Measurements from ENCODE around the gene ABLIM1.

ABLIM1 gene

DNA sequence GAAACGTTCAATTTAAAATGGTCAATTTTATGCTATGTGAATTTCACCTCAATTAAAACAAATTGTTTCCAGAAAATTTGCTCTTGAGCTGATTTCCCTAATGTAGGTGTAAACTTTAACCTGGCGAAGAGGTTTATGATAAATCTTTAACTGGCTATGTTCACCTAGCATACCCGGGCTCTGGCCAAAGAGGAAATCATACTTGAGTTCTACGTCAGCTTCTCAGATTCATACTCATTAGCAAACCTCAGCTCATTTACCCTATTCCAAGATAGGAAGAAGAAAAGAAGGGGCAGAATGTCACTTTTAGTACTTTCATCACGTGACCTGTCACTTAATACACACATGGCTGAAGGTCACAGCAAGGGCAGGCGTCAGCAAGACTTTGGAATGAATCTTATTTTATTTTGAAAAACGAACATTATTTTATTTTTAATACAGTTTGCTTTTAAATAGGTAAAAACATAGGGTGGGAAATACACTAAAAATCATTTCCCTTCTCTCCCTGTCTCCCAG lies 97.0 kb downstream of the ABLIM1 start:
- Histone ChIP-seq H3K36me3 (ENCODE audit: control insufficient read depth in 2 of 2, insufficient read depth in 1 of 2, low read length in 2 of 2) (no peaks in the 10 kb centered on the region), H3K27ac (ENCODE audit: extremely low read depth, low read depth, low read length) (no peak overlapping the region), H3K4me1 (ENCODE audit: control insufficient read depth, insufficient read depth, low read length) (0 out of 2 replicates have a peak, but pooled peaks cover 3% of the 10 kb centered on the region), H3K4me3 (ENCODE audit: low read depth, low read length) (no peak overlapping the region), H3K9me3 (ENCODE audit: control insufficient read depth, insufficient read depth, low read depth, low read length) (peaks cover 2% of the 10 kb centered on the region)
- TF ChIP-seq ZNF76 (tag by site-specific recombination; IDR thresholded peaks at IDR 0.05; ENCODE audit: borderline replicate concordance, low read depth) (no peak), ZNF174 (tag by site-specific recombination; IDR thresholded peaks at IDR 0.05) (no peak)
- CTCF ChIA-PET, result interaction anchor here (1.3 kb wide), 1 partner anchor 134 kb away, joined by 4 read pairs; no protein-coding TSS in a partner anchor
- POLR2A ChIA-PET, result interaction anchor here (0.6 kb wide), 1 partner anchor 180 kb away, joined by 5 read pairs; no protein-coding TSS in a partner anchor

DNA sequence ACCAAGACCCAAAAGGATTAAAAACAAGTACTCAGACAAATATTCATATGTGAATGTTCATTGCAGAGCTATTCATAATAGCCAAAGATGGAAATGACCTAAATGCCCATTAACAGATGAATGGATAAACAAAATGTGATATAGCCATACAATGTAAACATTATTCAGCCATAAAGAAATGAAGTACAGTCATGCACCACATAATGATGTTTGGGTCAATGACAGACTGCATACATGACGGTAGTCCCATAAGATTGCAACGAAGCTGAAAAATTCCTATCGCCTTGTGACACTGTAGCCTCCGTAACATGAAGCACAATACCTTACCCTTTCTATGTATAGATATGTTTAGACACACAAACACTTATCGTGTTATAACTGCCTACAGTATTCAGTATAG lies 97.9 kb downstream of the ABLIM1 start:
- peaks cover 2% of the 10 kb centered on the region for H3K9me3 ChIP-seq (ENCODE audit: control insufficient read depth, insufficient read depth, low read depth, low read length)
- H3K27ac ChIP-seq (ENCODE audit: extremely low read depth, low read depth, low read length), result no peak overlapping the region
- CTCF ChIA-PET, result interaction anchor here (0.5 to 0.7 kb wide), 3 partner anchors 29 to 317 kb away, joined by 3 to 5 read pairs (median 3); no protein-coding TSS in a partner anchor
- no peak overlapping the region for H3K4me3 ChIP-seq (ENCODE audit: low read depth, low read length)
- H3K36me3 ChIP-seq (ENCODE audit: control insufficient read depth in 2 of 2, insufficient read depth in 1 of 2, low read length in 2 of 2), result no peaks in the 10 kb centered on the region
- H3K4me1 ChIP-seq (ENCODE audit: control insufficient read depth, insufficient read depth, low read length), result 0 out of 2 replicates have a peak, but pooled peaks cover 3% of the 10 kb centered on the region
- no peak for TF ChIP-seq ZNF248 (tag by site-specific recombination; IDR thresholded peaks at IDR 0.05)
- TF ChIP-seq ZNF529 (tag by site-specific recombination; IDR thresholded peaks at IDR 0.05; ENCODE audit: insufficient replicate concordance), result no peak
- no peak for TF ChIP-seq ZNF239 (tag by site-specific recombination; IDR thresholded peaks at IDR 0.05)
- TF ChIP-seq, protein P1, sequence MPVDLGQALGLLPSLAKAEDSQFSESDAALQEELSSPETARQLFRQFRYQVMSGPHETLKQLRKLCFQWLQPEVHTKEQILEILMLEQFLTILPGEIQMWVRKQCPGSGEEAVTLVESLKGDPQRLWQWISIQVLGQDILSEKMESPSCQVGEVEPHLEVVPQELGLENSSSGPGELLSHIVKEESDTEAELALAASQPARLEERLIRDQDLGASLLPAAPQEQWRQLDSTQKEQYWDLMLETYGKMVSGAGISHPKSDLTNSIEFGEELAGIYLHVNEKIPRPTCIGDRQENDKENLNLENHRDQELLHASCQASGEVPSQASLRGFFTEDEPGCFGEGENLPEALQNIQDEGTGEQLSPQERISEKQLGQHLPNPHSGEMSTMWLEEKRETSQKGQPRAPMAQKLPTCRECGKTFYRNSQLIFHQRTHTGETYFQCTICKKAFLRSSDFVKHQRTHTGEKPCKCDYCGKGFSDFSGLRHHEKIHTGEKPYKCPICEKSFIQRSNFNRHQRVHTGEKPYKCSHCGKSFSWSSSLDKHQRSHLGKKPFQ (tag by site-specific recombination; IDR thresholded peaks at IDR 0.05), result no peak
- TF ChIP-seq ZNF426 (tag by site-specific recombination; IDR thresholded peaks at IDR 0.05), result no peak
- TF ChIP-seq ZNF148 (tag by site-specific recombination; IDR thresholded peaks at IDR 0.05; ENCODE audit: borderline replicate concordance), result no peak
- no peak for TF ChIP-seq ZNF324 (tag by site-specific recombination; IDR thresholded peaks at IDR 0.05)
- no peak for TF ChIP-seq BCL11B (tag by site-specific recombination; IDR thresholded peaks at IDR 0.05; ENCODE audit: low read depth)
- TF ChIP-seq ZNF16 (tag by site-specific recombination; IDR thresholded peaks at IDR 0.05; ENCODE audit: low read depth), result no peak
- TF ChIP-seq ZNF416 (tag by site-specific recombination; IDR thresholded peaks at IDR 0.05), result no peak
- no peak for TF ChIP-seq ZNF341 (tag by site-specific recombination; IDR thresholded peaks at IDR 0.05; ENCODE audit: low read depth)
- TF ChIP-seq ZNF501 (tag by site-specific recombination; IDR thresholded peaks at IDR 0.05), result no peak
- TF ChIP-seq ZNF548 (tag by site-specific recombination; IDR thresholded peaks at IDR 0.05), result no peak
- TF ChIP-seq TCF7L2 (IDR thresholded peaks at IDR 0.05; ENCODE audit: borderline replicate concordance, low read depth, low read length), result no peak
- TF ChIP-seq ZNF121 (tag by site-specific recombination; IDR thresholded peaks at IDR 0.05), result no peak
- TF ChIP-seq ZNF596 (tag by site-specific recombination; IDR thresholded peaks at IDR 0.05), result no peak
- POLR2A ChIA-PET, result no interaction called here

- Histone ChIP-seq H3K4me3 (ENCODE audit: low read depth, low read length) (no peak overlapping the region), H3K4me1 (ENCODE audit: control insufficient read depth, insufficient read depth, low read length) (0 out of 2 replicates have a peak, but pooled peaks cover 3% of the 10 kb centered on the region), H3K27ac (ENCODE audit: extremely low read depth, low read depth, low read length) (no peak overlapping the region), H3K36me3 (ENCODE audit: control insufficient read depth in 2 of 2, insufficient read depth in 1 of 2, low read length in 2 of 2) (no peaks in the 10 kb centered on the region), H3K9me3 (ENCODE audit: control insufficient read depth, insufficient read depth, low read depth, low read length) (peaks cover 2% of the 10 kb centered on the region)
- ChIA-PET CTCF (interaction anchor here (0.6 kb wide), 1 partner anchor 88 kb away, joined by 3 read pairs; no protein-coding TSS in a partner anchor), POLR2A (no interaction called here)
- no peak for TF ChIP-seq ZNF391 (tag by site-specific recombination; IDR thresholded peaks at IDR 0.05; ENCODE audit: borderline replicate concordance, low read depth)
- TF ChIP-seq, protein P2, sequence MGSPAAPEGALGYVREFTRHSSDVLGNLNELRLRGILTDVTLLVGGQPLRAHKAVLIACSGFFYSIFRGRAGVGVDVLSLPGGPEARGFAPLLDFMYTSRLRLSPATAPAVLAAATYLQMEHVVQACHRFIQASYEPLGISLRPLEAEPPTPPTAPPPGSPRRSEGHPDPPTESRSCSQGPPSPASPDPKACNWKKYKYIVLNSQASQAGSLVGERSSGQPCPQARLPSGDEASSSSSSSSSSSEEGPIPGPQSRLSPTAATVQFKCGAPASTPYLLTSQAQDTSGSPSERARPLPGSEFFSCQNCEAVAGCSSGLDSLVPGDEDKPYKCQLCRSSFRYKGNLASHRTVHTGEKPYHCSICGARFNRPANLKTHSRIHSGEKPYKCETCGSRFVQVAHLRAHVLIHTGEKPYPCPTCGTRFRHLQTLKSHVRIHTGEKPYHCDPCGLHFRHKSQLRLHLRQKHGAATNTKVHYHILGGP (tag by site-specific recombination; IDR thresholded peaks at IDR 0.05), result no peak
- TF ChIP-seq ZNF747 (tag by site-specific recombination; IDR thresholded peaks at IDR 0.05), result no peak
- TF ChIP-seq ZNF404 (tag by site-specific recombination; IDR thresholded peaks at IDR 0.05), result no peak
- TF ChIP-seq, protein P3, sequence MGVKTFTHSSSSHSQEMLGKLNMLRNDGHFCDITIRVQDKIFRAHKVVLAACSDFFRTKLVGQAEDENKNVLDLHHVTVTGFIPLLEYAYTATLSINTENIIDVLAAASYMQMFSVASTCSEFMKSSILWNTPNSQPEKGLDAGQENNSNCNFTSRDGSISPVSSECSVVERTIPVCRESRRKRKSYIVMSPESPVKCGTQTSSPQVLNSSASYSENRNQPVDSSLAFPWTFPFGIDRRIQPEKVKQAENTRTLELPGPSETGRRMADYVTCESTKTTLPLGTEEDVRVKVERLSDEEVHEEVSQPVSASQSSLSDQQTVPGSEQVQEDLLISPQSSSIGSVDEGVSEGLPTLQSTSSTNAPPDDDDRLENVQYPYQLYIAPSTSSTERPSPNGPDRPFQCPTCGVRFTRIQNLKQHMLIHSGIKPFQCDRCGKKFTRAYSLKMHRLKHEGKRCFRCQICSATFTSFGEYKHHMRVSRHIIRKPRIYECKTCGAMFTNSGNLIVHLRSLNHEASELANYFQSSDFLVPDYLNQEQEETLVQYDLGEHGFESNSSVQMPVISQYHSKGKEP (tag by site-specific recombination; IDR thresholded peaks at IDR 0.05), result no peak
- TF ChIP-seq ZNF335 (tag by site-specific recombination; conservative IDR thresholded peaks at IDR 0.05), result no peak
- TF ChIP-seq ZNF350 (tag by site-specific recombination; IDR thresholded peaks at IDR 0.05), result no peak
- no peak for TF ChIP-seq ZNF302 (tag by site-specific recombination; IDR thresholded peaks at IDR 0.05; ENCODE audit: low read depth)
Observed at GRCh38 chr10:114559636-114560035, 98.4 kb downstream of the ABLIM1 start.
